Neutrophil (primary cell): ENCODE measurements around the gene ZNF446.
"Not testable (repeated sequence)": the region's sequence is repeated elsewhere in the genome, so short reads cannot be mapped to it uniquely, and the experiment has no call there.

ENCODE experiments used
- H3K27ac ChIP-seq: fragments of 200-600 bp; sonication (generic); 2 replicates; pipeline ENCODE4 v1.5.1; 2016; ENCODE audit warnings: mild to moderate bottlenecking, moderate library complexity
- H3K27me3 ChIP-seq: fragments of 200-600 bp; sonication (generic); 2 replicates; pipeline ENCODE4 v1.6.0; 2016; ENCODE audit warnings: mild to moderate bottlenecking
- H3K36me3 ChIP-seq: fragments of 200-600 bp; sonication (generic); 2 replicates; pipeline ENCODE4 v1.5.1; 2017
- H3K4me1 ChIP-seq, 2 experiments: fragments of 200-600 bp in 1 of 2; sonication (generic) in 1 of 2; 1 replicate in 1 of 2; 2 replicates in 1 of 2; pipeline versions ENCODE4 v1.5.1 to v1.6.1; 2013 to 2016; ENCODE audit warnings: low read depth in 1 of 2, low read length in 1 of 2, mild to moderate bottlenecking in 1 of 2, moderate library complexity in 1 of 2; ENCODE audit not compliant: control insufficient read depth in 1 of 2, insufficient read depth in 1 of 2
- H3K4me3 ChIP-seq, 2 experiments: fragments of 200-600 bp in 1 of 2; sonication (generic) in 1 of 2; 1 replicate in 1 of 2; 2 replicates in 1 of 2; pipeline ENCODE4 v1.5.1; 2013 to 2016; ENCODE audit warnings: low read depth in 1 of 2, low read length in 1 of 2, mild to moderate bottlenecking in 1 of 2, moderate library complexity in 1 of 2
- H3K9me3 ChIP-seq: fragments of 200-600 bp; sonication (generic); 2 replicates; pipeline ENCODE4 v1.5.1; 2016
- TF ChIP-seq, protein P1 (sequence below): fragments of 200-600 bp; sonication (generic); IDR thresholded peaks from 2 replicates; pipeline ENCODE4 v1.5.1; 2016; ENCODE audit warnings: antibody characterized with exemption

The ZNF446 gene

DNA sequence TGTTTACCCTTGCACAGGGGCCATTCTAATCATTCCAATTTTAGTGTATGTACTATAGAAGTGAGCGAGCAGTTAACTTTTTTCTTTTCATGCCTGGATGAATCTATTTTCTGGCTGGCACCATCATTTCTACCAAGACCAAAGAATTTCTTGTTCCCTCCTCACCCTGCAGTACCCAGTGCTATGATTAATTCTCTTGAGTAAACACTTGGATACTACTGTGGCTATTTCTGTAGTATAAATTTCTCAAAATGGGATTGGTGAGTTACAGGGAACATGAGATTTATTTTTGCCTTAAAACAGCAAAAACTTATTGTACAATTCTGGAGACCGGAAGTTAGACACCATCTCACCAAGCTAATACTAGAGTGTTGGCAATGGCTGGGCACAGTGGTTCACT is 7.6 kb downstream of the ZNF446 start:
- Histone ChIP-seq H3K36me3 (peaks cover 24% of the 10 kb centered on the region), H3K27me3 (no peaks in the 10 kb centered on the region), H3K4me1 (no peaks in the 10 kb centered on the region), H3K9me3 (no peaks in the 10 kb centered on the region), H3K4me3 (no peak overlapping the region), H3K27ac (no peak overlapping the region)
- TF ChIP-seq, protein P1, sequence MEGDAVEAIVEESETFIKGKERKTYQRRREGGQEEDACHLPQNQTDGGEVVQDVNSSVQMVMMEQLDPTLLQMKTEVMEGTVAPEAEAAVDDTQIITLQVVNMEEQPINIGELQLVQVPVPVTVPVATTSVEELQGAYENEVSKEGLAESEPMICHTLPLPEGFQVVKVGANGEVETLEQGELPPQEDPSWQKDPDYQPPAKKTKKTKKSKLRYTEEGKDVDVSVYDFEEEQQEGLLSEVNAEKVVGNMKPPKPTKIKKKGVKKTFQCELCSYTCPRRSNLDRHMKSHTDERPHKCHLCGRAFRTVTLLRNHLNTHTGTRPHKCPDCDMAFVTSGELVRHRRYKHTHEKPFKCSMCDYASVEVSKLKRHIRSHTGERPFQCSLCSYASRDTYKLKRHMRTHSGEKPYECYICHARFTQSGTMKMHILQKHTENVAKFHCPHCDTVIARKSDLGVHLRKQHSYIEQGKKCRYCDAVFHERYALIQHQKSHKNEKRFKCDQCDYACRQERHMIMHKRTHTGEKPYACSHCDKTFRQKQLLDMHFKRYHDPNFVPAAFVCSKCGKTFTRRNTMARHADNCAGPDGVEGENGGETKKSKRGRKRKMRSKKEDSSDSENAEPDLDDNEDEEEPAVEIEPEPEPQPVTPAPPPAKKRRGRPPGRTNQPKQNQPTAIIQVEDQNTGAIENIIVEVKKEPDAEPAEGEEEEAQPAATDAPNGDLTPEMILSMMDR: no peak

DNA sequence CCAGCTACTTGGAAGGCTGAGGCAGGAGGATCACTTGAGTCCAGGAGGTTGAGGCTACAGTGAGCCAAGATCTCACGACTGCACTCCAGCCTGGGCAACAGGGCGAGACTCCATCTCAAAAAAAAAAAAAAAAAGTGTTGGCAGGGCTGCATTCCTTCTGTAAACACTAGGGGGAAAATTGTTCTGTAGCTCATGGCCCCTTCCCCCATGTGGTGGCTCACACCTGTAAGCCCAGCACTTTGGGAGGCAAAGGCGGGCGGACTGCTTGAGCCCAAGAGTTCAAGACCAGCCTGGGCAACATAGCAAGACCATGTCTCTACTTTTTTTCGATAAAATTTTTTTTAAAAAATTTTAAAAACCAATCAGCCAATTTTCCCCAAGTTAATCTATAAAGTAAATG is 8.2 kb downstream of the ZNF446 start:
- not testable (repeated sequence) for H3K27ac ChIP-seq, H3K9me3 ChIP-seq, H3K27me3 ChIP-seq, H3K4me1 ChIP-seq, H3K4me3 ChIP-seq
- H3K36me3 ChIP-seq: peaks cover 21% of the 10 kb centered on the region

DNA sequence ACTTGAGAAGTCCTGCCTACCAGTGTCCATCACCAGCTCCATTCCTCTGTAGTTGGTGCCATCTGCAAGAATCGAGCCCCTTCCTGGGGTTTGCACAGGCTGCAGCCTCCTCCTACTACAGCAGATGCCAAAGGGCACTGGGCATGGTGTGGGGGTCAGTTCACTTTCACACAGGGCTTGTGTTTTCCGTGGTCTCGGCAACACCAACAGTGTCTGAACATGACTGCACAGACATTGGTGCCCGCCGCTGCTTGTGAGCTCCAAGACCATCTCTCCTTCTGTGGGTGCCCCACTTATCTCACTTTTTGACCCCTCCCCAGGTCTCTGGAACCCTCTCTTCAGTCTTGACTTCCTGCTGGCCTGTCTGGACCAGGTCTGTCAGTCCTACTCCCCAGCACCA is 15.2 kb downstream of the ZNF446 start:
- H3K27me3 ChIP-seq: no peaks in the 10 kb centered on the region
- no peak overlapping the region for H3K4me3 ChIP-seq
- H3K4me1 ChIP-seq: no peaks in the 10 kb centered on the region
- H3K27ac ChIP-seq: no peak overlapping the region
- H3K36me3 ChIP-seq: no peaks in the 10 kb centered on the region
- H3K9me3 ChIP-seq: no peaks in the 10 kb centered on the region
- TF ChIP-seq, protein P1: no peak

DNA sequence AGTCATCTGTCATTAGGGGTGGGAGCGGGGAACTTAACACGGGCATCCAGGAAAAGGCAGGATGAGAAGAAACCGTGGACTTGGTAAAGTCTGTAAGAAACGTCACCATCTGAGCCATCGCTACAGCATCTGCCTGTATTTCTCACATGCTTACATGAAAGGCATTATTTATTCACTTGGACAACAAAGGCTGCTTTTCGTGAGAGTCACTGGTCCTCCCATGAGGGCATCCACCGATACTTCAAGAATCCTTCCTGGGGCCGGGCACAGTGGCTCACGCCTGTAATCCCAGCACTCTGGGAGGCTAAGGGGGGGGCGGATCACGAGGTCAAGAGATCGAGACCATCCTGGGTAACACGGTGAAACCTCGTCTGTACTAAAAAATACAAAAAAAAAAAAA is 16.1 kb downstream of the ZNF446 start:
- H3K36me3 ChIP-seq: no peaks in the 10 kb centered on the region
- TF ChIP-seq, protein P1: no peak
- no peak overlapping the region for H3K27ac ChIP-seq
- H3K4me1 ChIP-seq: no peaks in the 10 kb centered on the region
- H3K4me3 ChIP-seq: no peak overlapping the region
- H3K27me3 ChIP-seq: no peaks in the 10 kb centered on the region
- H3K9me3 ChIP-seq: no peaks in the 10 kb centered on the region

DNA sequence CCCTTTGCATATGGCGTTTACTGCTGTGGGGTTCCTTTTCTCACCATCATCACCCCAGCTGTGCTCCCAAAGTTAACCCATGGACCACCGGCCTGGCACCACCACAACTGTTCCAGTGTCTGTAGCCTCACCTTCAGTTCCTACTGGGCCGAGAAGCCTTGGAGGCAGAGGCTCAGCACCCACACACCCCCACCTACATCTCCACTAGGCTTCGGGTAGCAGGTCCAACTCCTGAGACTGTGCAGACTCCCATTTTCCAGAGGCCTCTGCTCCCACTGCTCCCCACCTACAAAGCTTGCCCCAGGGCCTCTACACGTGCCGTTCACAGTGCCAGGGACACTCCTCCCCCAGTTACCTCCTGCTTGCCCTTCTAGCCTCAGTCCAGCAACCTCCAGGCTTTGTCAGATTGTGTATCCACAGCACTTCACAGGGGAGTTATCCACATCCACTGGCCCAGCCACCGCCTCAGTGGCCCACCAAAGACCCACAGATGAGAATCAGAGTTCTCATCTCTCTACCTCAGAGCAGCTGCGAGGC is 21.6 kb downstream of the ZNF446 start:
- Histone ChIP-seq H3K27ac (no peak overlapping the region), H3K4me1 (peaks cover 11% of the 10 kb centered on the region in 2 experiments), H3K27me3 (no peaks in the 10 kb centered on the region), H3K9me3 (no peaks in the 10 kb centered on the region), H3K4me3 (no peak overlapping the region), H3K36me3 (no peaks in the 10 kb centered on the region)
- TF ChIP-seq, protein P1: no peak

DNA sequence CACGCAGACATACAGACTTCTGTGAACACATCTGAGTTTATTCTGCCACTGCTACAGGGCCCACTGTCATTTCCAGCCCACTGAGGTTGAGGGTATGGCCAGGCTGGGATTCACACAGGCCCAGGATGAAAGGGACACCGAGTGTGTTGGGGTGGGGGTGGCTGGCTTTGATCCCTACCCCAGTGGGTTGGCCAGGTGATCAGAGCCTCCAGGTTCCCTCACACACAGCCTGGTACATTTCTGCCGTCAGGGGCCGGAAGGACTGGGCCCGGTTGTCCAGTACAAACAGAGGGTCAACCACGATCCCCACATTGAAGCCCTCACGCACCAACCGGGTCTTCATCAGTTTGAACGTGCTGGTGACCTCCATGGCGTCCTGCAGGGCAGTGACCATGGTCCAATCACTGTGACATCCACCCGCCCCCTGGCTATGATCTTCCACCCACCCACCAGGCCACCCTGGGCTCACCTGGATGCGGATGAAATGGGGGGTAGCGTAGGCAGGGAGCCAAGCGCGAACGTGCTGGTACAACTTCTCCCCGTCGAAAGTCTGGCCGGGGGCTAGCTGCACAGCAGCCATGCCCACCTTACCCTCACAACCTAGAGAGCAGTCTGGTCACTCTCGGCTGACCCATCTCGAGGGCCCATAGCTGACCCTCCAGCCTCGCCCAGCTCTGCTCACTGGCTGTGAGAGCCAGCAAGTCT is 22.3 kb downstream of the ZNF446 start:
- Histone ChIP-seq H3K27me3 (no peaks in the 10 kb centered on the region), H3K9me3 (no peaks in the 10 kb centered on the region), H3K4me3 (peak overlapping the region; percentile 69 to 71), H3K27ac (peak overlapping the region; percentile 79), H3K4me1 (peaks cover 11% of the 10 kb centered on the region in 2 experiments), H3K36me3 (no peaks in the 10 kb centered on the region)
- TF ChIP-seq, protein P1: no peak
